A673 (cell line): Measurements from ENCODE around the gene TBC1D2. TPM values are rescaled to one million over a fixed set of nuclear protein-coding genes. Genes with fewer than 3 reads are reported as not detected.
"Not testable (repeated sequence)": the region's sequence is repeated elsewhere in the genome, so short reads cannot be mapped to it uniquely, and the experiment has no call there.

Source experiments
- BruUV-seq: library from RNA; stranded (reverse); fragments of 400-500 nt; replicated peaks from 2 replicates; lab custom pipeline; 2021; lab: Mats Ljungman, UMichigan
- CTCF ChIA-PET: fragments of 300-600 bp; sonication (Branson Sonifier 250); formaldehyde crosslinking; loops from one replicate; lab custom pipeline; 2022; ENCODE audit warnings: antibody characterized with exemption; lab: Charles Lee
- POLR2A ChIA-PET: fragments of 300-600 bp; sonication (Branson Sonifier 250); formaldehyde crosslinking; loops from one replicate; lab custom pipeline; 2022; ENCODE audit warnings: antibody characterized with exemption; ENCODE audit not compliant: low non-redundant PET; lab: Charles Lee
- DNase-seq: peaks from one replicate; pipeline ENCODE4 v3.0.0-alpha.2; 2015; ENCODE audit warnings: low spot score
- H3K27ac ChIP-seq: fragments of 200-600 bp; sonication (generic); 2 replicates; pipeline ENCODE4 v1.5.1; 2016; ENCODE audit warnings: mixed run types, low read depth, mild to moderate bottlenecking, mixed read lengths, antibody characterized with exemption, low read length; ENCODE audit not compliant: poor library complexity, severe bottlenecking
- H3K27me3 ChIP-seq: fragments of 200-600 bp; sonication (generic); replicated peaks from 2 replicates; pipeline ENCODE4 v1.6.1; 2017; ENCODE audit warnings: mixed run types, low read depth, mild to moderate bottlenecking, mixed read lengths, antibody characterized with exemption, low read length; ENCODE audit not compliant: insufficient read depth, poor library complexity
- H3K36me3 ChIP-seq: fragments of 200-600 bp; sonication (generic); 2 replicates; pipeline ENCODE4 v1.6.1; 2016; ENCODE audit warnings: mixed run types, mild to moderate bottlenecking, mixed read lengths, antibody characterized with exemption, low read length; ENCODE audit not compliant: insufficient read depth, poor library complexity, severe bottlenecking
- H3K4me1 ChIP-seq: fragments of 200-600 bp; sonication (generic); 2 replicates; pipeline ENCODE4 v1.6.1; 2017; ENCODE audit warnings: mixed run types, mild to moderate bottlenecking, mixed read lengths, antibody characterized with exemption, low read length; ENCODE audit not compliant: insufficient read depth, poor library complexity, severe bottlenecking
- H3K4me3 ChIP-seq: fragments of 200-600 bp; sonication (generic); 2 replicates; pipeline ENCODE4 v1.5.1; 2016; ENCODE audit warnings: low read depth, mixed run types, mild to moderate bottlenecking, mixed read lengths, low read length; ENCODE audit not compliant: poor library complexity, severe bottlenecking
- H3K9me3 ChIP-seq: fragments of 200-600 bp; sonication (generic); 2 replicates; pipeline ENCODE4 v1.6.1; 2016; ENCODE audit warnings: mixed run types, low read depth, mild to moderate bottlenecking, mixed read lengths, antibody characterized with exemption, low read length; ENCODE audit not compliant: poor library complexity, severe bottlenecking
- EZH2 ChIP-seq: fragments of 200-600 bp; sonication (generic); IDR thresholded peaks from 2 replicates; pipeline ENCODE4 v1.6.1; 2017; ENCODE audit warnings: borderline replicate concordance, low read depth, mild to moderate bottlenecking, mixed read lengths, antibody characterized with exemption, low read length; ENCODE audit not compliant: poor library complexity, severe bottlenecking
- intact Hi-C: fragments of 100-400 bp; cut with micrococcal nuclease; formaldehyde crosslinking; loops from one replicate; pipeline ENCODE4 v1.10.0; 2022; ENCODE audit not compliant: unreplicated experiment
- total RNA-seq: library from RNA; stranded (reverse); gene quantifications from 2 replicates; pipeline ENCODE4 v1.2.3, GENCODE V29; 2021
- TF ChIP-seq, protein P1 (sequence below): fragments of 300-800, 200-600 bp; sonication (generic); conservative IDR thresholded peaks from 2 replicates; pipeline ENCODE4 v1.5.1; 2017; ENCODE audit warnings: low read depth, mild to moderate bottlenecking, antibody characterized with exemption, low read length, moderate library complexity, mixed read lengths

TBC1D2 gene
- total RNA-seq, 1 experiment from 2014 or later, result 3.2 TPM

DNA sequence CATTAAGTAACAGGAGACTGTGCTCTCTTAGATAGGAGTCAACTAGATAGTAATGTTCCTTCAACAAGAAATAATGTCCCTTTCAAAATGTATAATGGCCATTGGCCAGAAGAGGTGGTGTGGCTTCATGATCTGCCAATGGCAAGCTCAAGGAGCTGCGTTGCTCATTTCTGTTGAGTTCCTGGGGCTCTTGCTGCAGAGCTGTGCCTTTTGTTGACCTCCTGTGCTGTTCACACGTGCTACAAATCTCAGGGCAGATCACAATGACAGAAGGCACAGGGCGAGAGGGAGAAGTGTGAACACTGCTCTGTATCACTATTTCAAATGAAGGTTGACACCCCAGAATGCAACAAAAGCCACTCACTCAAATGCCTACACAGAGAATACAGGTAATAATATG is 16.0 kb upstream of the TBC1D2 start:
- peak; percentile 31 for DNase-seq
- Histone ChIP-seq H3K27ac (no peak overlapping the region), H3K4me3 (no peak overlapping the region), H3K36me3 (no peaks in the 10 kb centered on the region), H3K4me1 (no peaks in the 10 kb centered on the region), H3K9me3 (no peaks in the 10 kb centered on the region), H3K27me3 (peaks cover 7% of the 10 kb centered on the region)
- intact Hi-C loops, result no loop called here
- CTCF ChIA-PET, result no interaction called here
- POLR2A ChIA-PET, result no interaction called here
- no TSS peak for BruUV-seq
- TF ChIP-seq, protein P1, sequence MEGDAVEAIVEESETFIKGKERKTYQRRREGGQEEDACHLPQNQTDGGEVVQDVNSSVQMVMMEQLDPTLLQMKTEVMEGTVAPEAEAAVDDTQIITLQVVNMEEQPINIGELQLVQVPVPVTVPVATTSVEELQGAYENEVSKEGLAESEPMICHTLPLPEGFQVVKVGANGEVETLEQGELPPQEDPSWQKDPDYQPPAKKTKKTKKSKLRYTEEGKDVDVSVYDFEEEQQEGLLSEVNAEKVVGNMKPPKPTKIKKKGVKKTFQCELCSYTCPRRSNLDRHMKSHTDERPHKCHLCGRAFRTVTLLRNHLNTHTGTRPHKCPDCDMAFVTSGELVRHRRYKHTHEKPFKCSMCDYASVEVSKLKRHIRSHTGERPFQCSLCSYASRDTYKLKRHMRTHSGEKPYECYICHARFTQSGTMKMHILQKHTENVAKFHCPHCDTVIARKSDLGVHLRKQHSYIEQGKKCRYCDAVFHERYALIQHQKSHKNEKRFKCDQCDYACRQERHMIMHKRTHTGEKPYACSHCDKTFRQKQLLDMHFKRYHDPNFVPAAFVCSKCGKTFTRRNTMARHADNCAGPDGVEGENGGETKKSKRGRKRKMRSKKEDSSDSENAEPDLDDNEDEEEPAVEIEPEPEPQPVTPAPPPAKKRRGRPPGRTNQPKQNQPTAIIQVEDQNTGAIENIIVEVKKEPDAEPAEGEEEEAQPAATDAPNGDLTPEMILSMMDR, result no peak
- TF ChIP-seq EZH2, result no peak

DNA sequence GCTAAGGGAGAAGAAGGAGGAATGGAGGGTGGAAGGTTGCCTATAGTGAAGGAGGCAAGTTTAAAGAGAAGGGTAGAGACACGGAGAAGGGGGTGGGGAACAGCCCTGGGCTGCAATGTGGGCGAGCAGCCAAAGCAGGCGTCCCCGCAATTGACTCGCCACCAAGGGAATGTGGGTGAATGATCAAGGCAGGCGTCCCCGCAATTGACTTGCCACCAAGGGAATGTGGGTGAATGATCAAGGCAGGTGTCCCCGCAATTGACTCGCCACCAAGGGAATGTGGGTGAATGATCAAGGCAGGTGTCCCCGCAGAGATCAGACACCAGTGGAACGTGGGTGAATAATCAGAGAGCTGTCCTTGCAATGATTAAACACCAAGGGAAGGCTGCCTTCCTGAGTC is 14.8 kb upstream of the TBC1D2 start:
- H3K36me3 ChIP-seq, H3K4me1 ChIP-seq, intact Hi-C loops, H3K27me3 ChIP-seq, POLR2A ChIA-PET, DNase-seq, H3K9me3 ChIP-seq, CTCF ChIA-PET, BruUV-seq, H3K27ac ChIP-seq, H3K4me3 ChIP-seq: not testable (repeated sequence)

DNA sequence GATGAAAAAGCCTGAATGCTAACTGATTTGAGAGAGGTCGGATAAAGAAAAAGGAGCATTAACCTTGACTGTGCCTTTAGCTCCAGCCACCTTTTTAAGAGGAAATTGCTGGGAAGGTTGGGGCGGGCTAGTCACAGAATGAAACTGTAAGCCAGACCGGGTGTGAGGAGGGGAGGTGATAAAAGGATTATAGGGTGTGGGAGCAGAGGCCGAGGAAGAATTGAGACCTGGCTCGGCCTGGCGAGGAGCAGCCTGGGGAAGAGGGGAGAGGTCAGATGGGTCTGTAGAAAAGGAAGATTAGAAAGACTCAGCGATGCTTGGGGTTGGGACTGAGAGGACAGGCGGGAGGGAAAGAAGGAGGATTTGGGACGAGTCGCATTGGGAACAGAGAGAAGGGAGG is 14.2 kb upstream of the TBC1D2 start:
- BruUV-seq, H3K4me3 ChIP-seq, POLR2A ChIA-PET, H3K36me3 ChIP-seq, H3K27me3 ChIP-seq, DNase-seq, H3K9me3 ChIP-seq, H3K4me1 ChIP-seq, CTCF ChIA-PET, H3K27ac ChIP-seq, intact Hi-C loops: not testable (repeated sequence)

DNA sequence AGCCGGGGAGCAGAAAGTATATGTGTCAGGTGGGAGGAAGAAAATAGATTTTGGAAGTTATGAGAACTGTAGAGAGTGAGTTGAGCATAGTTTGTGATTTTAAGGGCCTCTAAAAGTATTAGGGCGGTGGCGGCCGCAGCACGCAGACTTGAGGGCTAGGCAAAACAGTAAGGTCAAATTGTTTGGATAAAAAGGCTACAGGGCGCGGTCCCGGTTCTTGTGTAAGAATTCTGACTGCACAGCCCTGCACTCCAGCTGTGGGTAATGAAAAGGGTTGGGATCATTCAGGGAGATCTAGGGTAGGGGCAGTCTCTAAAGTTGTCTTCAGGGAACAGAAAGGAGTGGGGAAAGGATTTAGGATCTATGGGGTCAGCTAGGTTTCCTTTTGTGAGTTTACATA is 12.1 kb upstream of the TBC1D2 start:
- H3K27me3 ChIP-seq, H3K4me1 ChIP-seq, DNase-seq, H3K36me3 ChIP-seq, intact Hi-C loops, H3K4me3 ChIP-seq, BruUV-seq, H3K27ac ChIP-seq, POLR2A ChIA-PET, CTCF ChIA-PET, H3K9me3 ChIP-seq: not testable (repeated sequence)

DNA sequence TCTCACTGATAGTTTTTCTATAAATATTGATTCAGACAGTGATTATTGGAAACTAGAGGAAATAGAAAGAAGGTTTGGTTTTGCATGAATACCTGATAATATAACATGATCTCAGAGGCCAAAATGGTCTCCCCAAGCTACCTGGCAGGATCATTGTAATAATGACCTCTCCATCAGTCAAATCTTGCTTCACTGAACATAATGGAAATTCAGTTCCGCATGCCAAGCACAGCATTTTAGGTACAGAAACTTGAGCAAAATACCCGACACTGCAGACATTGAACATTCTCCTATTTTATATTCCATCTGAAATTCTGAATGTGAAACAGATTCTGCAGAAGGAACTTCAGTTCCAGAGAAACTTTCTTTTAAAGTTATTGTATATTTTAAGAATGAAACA is 9.1 kb upstream of the TBC1D2 start:
- intact Hi-C loops, result loop anchor here (5.0 kb wide), 1 partner anchor 552 kb away; no protein-coding TSS in a partner anchor
- Histone ChIP-seq H3K4me1 (no peaks in the 10 kb centered on the region), H3K27ac (no peak overlapping the region), H3K36me3 (no peaks in the 10 kb centered on the region), H3K27me3 (no peaks in the 10 kb centered on the region), H3K9me3 (no peaks in the 10 kb centered on the region), H3K4me3 (no peak overlapping the region)
- ChIA-PET POLR2A (no interaction called here), CTCF (interaction anchor here (1.3 kb wide), 1 partner anchor 341 kb away, joined by 3 read pairs; no protein-coding TSS in a partner anchor)
- TF ChIP-seq, protein P1, result no peak
- no peak for TF ChIP-seq EZH2
- no TSS peak for BruUV-seq
- no peak for DNase-seq
